ENCODE data around the gene CD33.

Gene CD33

DNA sequence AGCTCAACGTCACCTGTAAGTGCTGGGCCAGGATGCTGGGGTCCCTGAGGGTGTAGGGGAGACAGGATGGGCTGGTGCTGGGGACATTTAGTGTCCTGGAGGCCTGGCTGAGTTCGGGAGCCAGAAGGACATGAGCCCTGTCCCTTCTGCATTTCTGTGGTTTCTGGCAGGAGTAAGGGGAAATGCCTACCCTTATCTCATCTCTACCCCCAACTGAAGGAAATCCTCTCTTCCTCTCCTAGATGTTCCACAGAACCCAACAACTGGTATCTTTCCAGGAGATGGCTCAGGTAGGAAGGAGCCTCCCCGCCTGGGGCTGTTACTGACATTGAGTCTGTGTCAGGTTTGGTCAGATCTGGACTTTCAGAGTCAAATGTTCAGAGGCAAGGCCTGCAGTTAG lies 1.2 kb downstream of the CD33 start:
- Histone ChIP-seq H3K9ac (ENCODE audit: insufficient read length, low read depth) (no peak overlapping the region), H3K4me3 (ENCODE audit: insufficient read length, low read depth) (no peak overlapping the region), H3K4me1 (ENCODE audit: insufficient read depth, insufficient read length) (no peaks in the 10 kb centered on the region), H3K9me3 (ENCODE audit: insufficient read depth, low read length) (peaks cover 10% of the 10 kb centered on the region), H3K36me3 (ENCODE audit: insufficient read depth, insufficient read length, low read length) (no peaks in the 10 kb centered on the region), H3K27me3 (ENCODE audit: insufficient read depth, insufficient read length) (no peaks in the 10 kb centered on the region)
- no peak for DNase-seq (ENCODE audit: low read depth, low spot score)
- TF ChIP-seq YY1 (IDR thresholded peaks at IDR 0.05; ENCODE audit: insufficient read depth, insufficient read length) (no peak), SUZ12 (IDR thresholded peaks at IDR 0.05; ENCODE audit: extremely low read depth, insufficient read depth, insufficient read length) (no peak), ZNF274 (IDR thresholded peaks at IDR 0.05; ENCODE audit: low read depth, low read length) (no peak)

DNA sequence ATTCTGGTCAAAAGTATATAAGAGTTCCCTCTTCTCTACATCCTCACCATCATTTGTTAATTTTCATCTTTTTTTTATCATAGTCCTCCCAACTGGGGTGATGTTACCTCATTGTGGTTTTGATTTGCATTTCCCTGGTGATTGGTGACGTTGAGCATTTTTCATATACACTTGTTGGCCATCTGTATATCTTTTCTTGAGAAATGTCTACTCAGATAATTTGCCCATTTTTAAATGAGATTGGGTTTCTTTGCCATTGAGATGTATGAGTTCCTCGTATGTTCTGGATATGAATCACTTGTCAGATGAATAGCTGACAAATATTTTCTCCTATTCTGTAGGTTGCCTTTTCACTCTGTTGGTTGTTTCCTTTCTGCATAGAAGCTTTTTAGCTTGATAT lies 2.4 kb downstream of the CD33 start:
- TF ChIP-seq SUZ12 (IDR thresholded peaks at IDR 0.05; ENCODE audit: extremely low read depth, insufficient read depth, insufficient read length) (no peak), YY1 (IDR thresholded peaks at IDR 0.05; ENCODE audit: insufficient read depth, insufficient read length) (no peak), ZNF274 (IDR thresholded peaks at IDR 0.05; ENCODE audit: low read depth, low read length) (no peak)
- DNase-seq (ENCODE audit: low read depth, low spot score) = no peak
- Histone ChIP-seq H3K9ac (ENCODE audit: insufficient read length, low read depth) (no peak overlapping the region), H3K36me3 (ENCODE audit: insufficient read depth, insufficient read length, low read length) (no peaks in the 10 kb centered on the region), H3K27me3 (ENCODE audit: insufficient read depth, insufficient read length) (no peaks in the 10 kb centered on the region), H3K9me3 (ENCODE audit: insufficient read depth, low read length) (peaks cover 10% of the 10 kb centered on the region), H3K4me3 (ENCODE audit: insufficient read length, low read depth) (no peak overlapping the region), H3K4me1 (ENCODE audit: insufficient read depth, insufficient read length) (no peaks in the 10 kb centered on the region)

DNA sequence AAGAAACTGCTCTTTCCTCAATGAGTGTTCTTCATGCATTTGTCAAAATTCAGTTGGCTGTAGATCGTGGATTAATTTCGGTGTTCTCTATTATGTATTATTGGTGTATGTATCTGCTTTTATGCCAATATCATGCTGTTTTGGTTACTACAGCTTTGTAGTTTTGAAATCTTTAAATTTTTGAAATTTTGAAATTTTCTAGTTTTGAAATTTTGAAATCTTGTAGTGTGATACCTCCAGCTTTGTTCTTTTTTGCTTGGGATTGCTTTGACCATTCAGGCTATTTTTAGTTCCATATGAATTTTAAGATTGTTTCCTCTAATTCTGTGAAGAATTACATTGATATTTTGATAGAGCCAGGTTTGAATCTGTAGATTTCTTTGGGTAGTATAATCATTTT lies 3.1 kb downstream of the CD33 start:
- Histone ChIP-seq H3K4me3 (ENCODE audit: insufficient read length, low read depth) (no peak overlapping the region), H3K9ac (ENCODE audit: insufficient read length, low read depth) (no peak overlapping the region), H3K36me3 (ENCODE audit: insufficient read depth, insufficient read length, low read length) (no peaks in the 10 kb centered on the region), H3K9me3 (ENCODE audit: insufficient read depth, low read length) (0 out of 2 replicates have a peak, but pooled peaks cover 3% of the 10 kb centered on the region), H3K27me3 (ENCODE audit: insufficient read depth, insufficient read length) (no peaks in the 10 kb centered on the region), H3K4me1 (ENCODE audit: insufficient read depth, insufficient read length) (no peaks in the 10 kb centered on the region)
- no peak for TF ChIP-seq ZNF274 (IDR thresholded peaks at IDR 0.05; ENCODE audit: low read depth, low read length)
- no peak for TF ChIP-seq YY1 (IDR thresholded peaks at IDR 0.05; ENCODE audit: insufficient read depth, insufficient read length)
- TF ChIP-seq SUZ12 (IDR thresholded peaks at IDR 0.05; ENCODE audit: extremely low read depth, insufficient read depth, insufficient read length) = no peak
- no peak for DNase-seq (ENCODE audit: low read depth, low spot score)

DNA sequence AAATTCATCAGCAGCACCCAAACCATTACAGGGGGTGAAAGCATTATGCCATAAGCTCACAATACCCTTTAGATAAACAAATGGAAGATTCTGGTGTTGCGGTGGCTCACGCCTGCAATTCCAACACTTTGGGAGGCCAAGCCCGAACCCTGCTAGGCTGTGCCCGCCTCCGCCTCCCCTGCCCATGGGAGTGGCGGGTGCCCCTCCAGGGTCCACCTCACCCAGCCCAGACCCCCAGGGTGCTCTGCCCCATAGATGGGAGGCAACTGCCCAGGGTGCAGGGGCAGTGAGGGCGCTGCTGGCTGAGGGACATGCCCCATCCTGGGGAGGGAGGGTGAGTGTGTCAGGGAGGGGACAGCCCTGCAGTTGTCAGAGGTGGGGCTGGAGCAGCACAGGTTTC lies 16.0 kb downstream of the CD33 start:
- Histone ChIP-seq H3K36me3 (ENCODE audit: insufficient read depth, insufficient read length, low read length) (no peaks in the 10 kb centered on the region), H3K4me3 (ENCODE audit: insufficient read length, low read depth) (no peak overlapping the region), H3K4me1 (ENCODE audit: insufficient read depth, insufficient read length) (no peaks in the 10 kb centered on the region), H3K9me3 (ENCODE audit: insufficient read depth, low read length) (no peaks in the 10 kb centered on the region; the same call in 1 of the 2 replicates), H3K9ac (ENCODE audit: insufficient read length, low read depth) (no peak overlapping the region), H3K27me3 (ENCODE audit: insufficient read depth, insufficient read length) (peaks cover 3% of the 10 kb centered on the region)
- DNase-seq (ENCODE audit: low read depth, low spot score) = no peak
- TF ChIP-seq SUZ12 (IDR thresholded peaks at IDR 0.05; ENCODE audit: extremely low read depth, insufficient read depth, insufficient read length) = no peak
- no peak for TF ChIP-seq ZNF274 (IDR thresholded peaks at IDR 0.05; ENCODE audit: low read depth, low read length)
- no peak for TF ChIP-seq YY1 (IDR thresholded peaks at IDR 0.05; ENCODE audit: insufficient read depth, insufficient read length)

DNA sequence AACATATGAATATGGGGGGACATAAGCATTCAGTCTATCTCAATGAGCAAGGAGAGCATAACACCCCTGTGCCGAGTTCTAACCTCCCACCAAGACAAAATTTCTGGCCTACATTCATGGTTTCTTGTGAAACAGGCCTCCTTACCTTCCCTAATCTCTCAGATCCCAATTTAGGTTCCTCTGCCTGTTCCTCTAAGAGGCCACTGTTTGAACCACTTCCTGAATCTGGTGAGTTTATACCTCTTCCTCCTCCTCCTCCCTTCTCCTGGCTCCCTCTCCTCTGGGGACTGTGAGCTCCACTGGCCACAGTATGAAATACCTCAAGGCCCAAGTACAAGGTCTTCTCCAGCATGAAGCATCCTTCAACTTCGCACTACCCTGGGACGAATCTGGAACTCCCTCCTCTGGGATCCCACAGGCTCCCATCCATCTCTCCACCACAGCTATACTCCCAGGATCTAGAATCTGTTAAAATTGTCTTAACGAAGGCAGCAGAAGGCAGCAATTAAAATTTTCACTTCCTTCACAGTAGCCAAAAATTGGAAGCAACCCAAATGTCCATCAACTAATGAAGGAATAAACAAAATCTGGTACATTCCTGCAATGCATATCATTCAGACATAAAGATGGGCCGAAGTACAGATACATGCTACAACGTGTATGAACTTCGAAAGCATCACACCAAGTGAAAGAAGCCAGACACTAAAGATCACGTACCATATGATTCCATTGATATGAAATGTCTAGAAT lies 18.2 kb downstream of the CD33 start:
- no peak for DNase-seq (ENCODE audit: low read depth, low spot score)
- H3K4me1 ChIP-seq (ENCODE audit: insufficient read depth, insufficient read length) = no peaks in the 10 kb centered on the region
- H3K9ac ChIP-seq (ENCODE audit: insufficient read length, low read depth) = no peak overlapping the region

DNA sequence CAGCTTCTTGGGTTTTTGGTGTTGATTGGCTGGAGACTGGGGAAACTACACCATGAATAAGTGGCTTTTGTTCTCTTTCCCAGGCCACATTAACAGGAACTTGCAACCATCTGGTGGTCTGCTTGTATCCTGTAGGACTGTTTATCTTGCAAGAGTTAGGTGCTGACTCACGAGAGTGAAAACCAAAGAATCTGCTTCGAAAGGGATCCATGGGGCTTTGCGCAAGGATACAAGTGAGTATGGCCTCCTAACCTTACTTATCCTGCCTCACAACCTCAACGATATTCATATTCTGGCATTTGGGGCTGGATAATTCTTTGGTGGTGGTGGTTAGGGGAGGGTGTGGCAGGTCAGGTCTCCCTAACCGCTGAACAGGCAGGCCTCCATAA lies 21.3 kb downstream of the CD33 start:
- no peaks in the 10 kb centered on the region for H3K36me3 ChIP-seq (ENCODE audit: insufficient read depth, insufficient read length, low read length)
- TF ChIP-seq SUZ12 (IDR thresholded peaks at IDR 0.05; ENCODE audit: extremely low read depth, insufficient read depth, insufficient read length) = no peak
- no peak for TF ChIP-seq YY1 (IDR thresholded peaks at IDR 0.05; ENCODE audit: insufficient read depth, insufficient read length)
- no peak for TF ChIP-seq ZNF274 (IDR thresholded peaks at IDR 0.05; ENCODE audit: low read depth, low read length)
- peaks cover 7% of the 10 kb centered on the region; the same call in 1 of the 2 replicates for H3K9me3 ChIP-seq (ENCODE audit: insufficient read depth, low read length)
- no peak overlapping the region for H3K9ac ChIP-seq (ENCODE audit: insufficient read length, low read depth)
- H3K27me3 ChIP-seq (ENCODE audit: insufficient read depth, insufficient read length) = peaks cover 3% of the 10 kb centered on the region
- no peak overlapping the region for H3K4me3 ChIP-seq (ENCODE audit: insufficient read length, low read depth)
- H3K4me1 ChIP-seq (ENCODE audit: insufficient read depth, insufficient read length) = no peaks in the 10 kb centered on the region
- peak; percentile 3 for DNase-seq (ENCODE audit: low read depth, low spot score)

More for the DNA sequence above, 18.2 kb downstream of the CD33 start:
- Histone ChIP-seq H3K9me3 (ENCODE audit: insufficient read depth, low read length) (no peaks in the 10 kb centered on the region; the same call in 1 of the 2 replicates), H3K27me3 (ENCODE audit: insufficient read depth, insufficient read length) (peaks cover 3% of the 10 kb centered on the region), H3K36me3 (ENCODE audit: insufficient read depth, insufficient read length, low read length) (no peaks in the 10 kb centered on the region), H3K4me3 (ENCODE audit: insufficient read length, low read depth) (no peak overlapping the region)
- TF ChIP-seq ZNF274 (IDR thresholded peaks at IDR 0.05; ENCODE audit: low read depth, low read length) = no peak
- no peak for TF ChIP-seq SUZ12 (IDR thresholded peaks at IDR 0.05; ENCODE audit: extremely low read depth, insufficient read depth, insufficient read length)
- no peak for TF ChIP-seq YY1 (IDR thresholded peaks at IDR 0.05; ENCODE audit: insufficient read depth, insufficient read length)

DNA sequence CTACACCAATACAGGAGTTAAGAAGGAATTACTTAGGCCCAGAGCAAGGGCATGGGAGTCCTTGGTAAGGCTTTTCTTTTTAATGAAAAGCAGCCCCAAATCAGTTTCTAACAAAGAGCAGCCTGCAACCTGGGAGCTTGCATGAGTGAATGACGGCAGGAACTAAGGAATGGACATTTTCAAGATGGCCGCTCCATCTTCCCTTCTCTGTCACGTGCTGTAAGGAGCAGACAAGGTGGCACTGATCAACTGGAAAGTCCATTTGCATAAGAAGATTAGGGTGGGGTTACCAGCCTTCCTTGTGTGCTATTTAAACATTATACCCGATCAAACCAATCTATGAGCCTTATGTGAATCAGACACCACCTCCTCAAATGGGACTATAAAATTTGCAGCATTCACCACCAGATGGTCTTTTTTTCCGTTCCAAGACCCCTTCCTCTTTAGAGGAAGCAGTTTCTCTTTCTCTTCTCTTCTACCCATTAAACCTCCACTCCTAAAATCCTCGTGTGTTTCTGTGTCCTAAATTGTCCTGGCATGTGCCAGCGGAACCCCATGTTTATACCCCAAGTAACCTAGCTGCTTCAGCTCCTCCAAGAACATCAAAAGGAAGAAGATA lies 23.2 kb downstream of the CD33 start:
- Histone ChIP-seq H3K36me3 (ENCODE audit: insufficient read depth, insufficient read length, low read length) (no peaks in the 10 kb centered on the region), H3K9me3 (ENCODE audit: insufficient read depth, low read length) (peaks cover 8% of the 10 kb centered on the region; the same call in 1 of the 2 replicates), H3K4me3 (ENCODE audit: insufficient read length, low read depth) (no peak overlapping the region), H3K9ac (ENCODE audit: insufficient read length, low read depth) (no peak overlapping the region), H3K4me1 (ENCODE audit: insufficient read depth, insufficient read length) (no peaks in the 10 kb centered on the region), H3K27me3 (ENCODE audit: insufficient read depth, insufficient read length) (no peaks in the 10 kb centered on the region)
- no peak for DNase-seq (ENCODE audit: low read depth, low spot score)
- no peak for TF ChIP-seq SUZ12 (IDR thresholded peaks at IDR 0.05; ENCODE audit: extremely low read depth, insufficient read depth, insufficient read length)
- TF ChIP-seq ZNF274 (IDR thresholded peaks at IDR 0.05; ENCODE audit: low read depth, low read length) = no peak
- TF ChIP-seq YY1 (IDR thresholded peaks at IDR 0.05; ENCODE audit: insufficient read depth, insufficient read length) = no peak

Data from NT2/D1 (cell line).